HK-2 (cell line): ENCODE measurements around the gene ATP5MG.
"Not testable (repeated sequence)": the region's sequence is repeated elsewhere in the genome, so short reads cannot be mapped to it uniquely, and the experiment has no call there.

Experiments used
- DNase-seq: peaks from one replicate; pipeline ENCODE4 v3.0.0-alpha.2; 2018; ENCODE audit not compliant: unreplicated experiment

The ATP5MG gene

GRCh38 chr11:118406599-118407166 lies 5.3 kb downstream of the ATP5MG start:
- DNase-seq, result no peak

GRCh38 chr11:118410055-118410745 lies 8.8 kb downstream of the ATP5MG start:
- DNase-seq, result no peak

GRCh38 chr11:118411530-118411929 lies 10.1 kb downstream of the ATP5MG start:
- DNase-seq, result no peak

GRCh38 chr11:118412921-118413320 lies 11.5 kb downstream of the ATP5MG start:
- DNase-seq, result no peak

GRCh38 chr11:118415062-118415738 lies 13.8 kb downstream of the ATP5MG start:
- no peak for DNase-seq

- DNase-seq, result peak; percentile 52
Measured at GRCh38 chr11:118415739-118416068, 14.3 kb downstream of the ATP5MG start.

GRCh38 chr11:118416900-118417299 lies 15.5 kb downstream of the ATP5MG start:
- not testable (repeated sequence) for DNase-seq

GRCh38 chr11:118417801-118418200 lies 16.4 kb downstream of the ATP5MG start:
- DNase-seq, result no peak

GRCh38 chr11:118418766-118419165 lies 17.4 kb downstream of the ATP5MG start:
- DNase-seq, result no peak

GRCh38 chr11:118427707-118428106 lies 26.3 kb downstream of the ATP5MG start:
- DNase-seq, result no peak

GRCh38 chr11:118430956-118431355 lies 29.6 kb downstream of the ATP5MG start:
- no peak for DNase-seq

- DNase-seq, result no peak
Measured at GRCh38 chr11:118434123-118434552, 32.7 kb downstream of the ATP5MG start.

- DNase-seq, result peak; percentile 34
Measured at GRCh38 chr11:118434553-118435289, 33.3 kb downstream of the ATP5MG start.

- DNase-seq, result peak; percentile 64
Measured at GRCh38 chr11:118435290-118435892, 34.0 kb downstream of the ATP5MG start.

- DNase-seq, result peak; percentile 94
Measured at GRCh38 chr11:118435893-118436624, 34.7 kb downstream of the ATP5MG start, which contains the start of gene KMT2A. Gene KMT2A, plus strand, starts transcription at chr11:118436492. Its CDS starts 21 bp downstream, at chr11:118436513.

- no peak for DNase-seq
Measured at GRCh38 chr11:118436639-118437207, 35.3 kb downstream of the ATP5MG start.

GRCh38 chr11:118437208-118438125 lies 36.1 kb downstream of the ATP5MG start:
- DNase-seq, result no peak

- DNase-seq, result no peak
Measured at GRCh38 chr11:118438314-118438931, 37.0 kb downstream of the ATP5MG start.

GRCh38 chr11:118439646-118440045 lies 38.2 kb downstream of the ATP5MG start:
- DNase-seq, result no peak
